Dedifferentiated amniotic fluid mesenchymal stem cell (primary cell): ENCODE data around the gene WDFY1.

Source experiments
- DNase-seq: peaks from one replicate; pipeline ENCODE4 v3.0.0-alpha.2; 2016; ENCODE audit errors: extremely low spot score

Gene WDFY1

GRCh38 chr2:223856584-223856983, 88.6 kb downstream of the WDFY1 start:
- DNase-seq: no peak

- DNase-seq: no peak
Observed at GRCh38 chr2:223856021-223856420, 89.1 kb downstream of the WDFY1 start.

GRCh38 chr2:223855426-223855825, 89.7 kb downstream of the WDFY1 start:
- DNase-seq: no peak

- no peak for DNase-seq
Observed at GRCh38 chr2:223854741-223855140, 90.4 kb downstream of the WDFY1 start.

GRCh38 chr2:223853425-223853837, 91.7 kb downstream of the WDFY1 start:
- no peak for DNase-seq

GRCh38 chr2:223852281-223852795, 92.8 kb downstream of the WDFY1 start:
- DNase-seq: no peak

- no peak for DNase-seq
Observed at GRCh38 chr2:223847410-223847809, 97.7 kb downstream of the WDFY1 start.

GRCh38 chr2:223846515-223846914, 98.6 kb downstream of the WDFY1 start:
- DNase-seq: peak; percentile 82

GRCh38 chr2:223841436-223842190, 103.5 kb downstream of the WDFY1 start:
- DNase-seq: no peak

- peak; percentile 17 for DNase-seq
Observed at GRCh38 chr2:223837287-223838061, 107.7 kb downstream of the WDFY1 start, which contains the start of gene AP1S3. AP1S3 (minus strand) TSS chr2:223837582; CDS start chr2:223837450, 132 bp downstream.

GRCh38 chr2:223835701-223836532, 109.2 kb downstream of the WDFY1 start:
- DNase-seq: no peak

- DNase-seq: no peak
Observed at GRCh38 chr2:223834431-223834830, 110.7 kb downstream of the WDFY1 start.

GRCh38 chr2:223832241-223832903, 112.8 kb downstream of the WDFY1 start:
- DNase-seq: no peak

GRCh38 chr2:223829128-223829527, 116.0 kb downstream of the WDFY1 start:
- DNase-seq: no peak

- no peak for DNase-seq
Observed at GRCh38 chr2:223828314-223828713, 116.8 kb downstream of the WDFY1 start.

- DNase-seq: no peak
Observed at GRCh38 chr2:223826995-223827394, 118.1 kb downstream of the WDFY1 start.
